PC-9 (cell line): Measurements from ENCODE around the gene QPCT.

ENCODE experiments used
- EZH2 ChIP-seq: fragments of 200-600 bp; sonication (generic); IDR thresholded peaks from 2 replicates; pipeline ENCODE4 v1.8.0; 2017; ENCODE audit warnings: antibody characterized with exemption, low read depth
- TF ChIP-seq, protein P1 (sequence below): fragments of 200-600 bp; sonication (generic); conservative IDR thresholded peaks from 2 replicates; pipeline ENCODE4 v1.6.1; 2017; ENCODE audit warnings: mixed run types, antibody characterized with exemption, mild to moderate bottlenecking, moderate library complexity

DNA sequence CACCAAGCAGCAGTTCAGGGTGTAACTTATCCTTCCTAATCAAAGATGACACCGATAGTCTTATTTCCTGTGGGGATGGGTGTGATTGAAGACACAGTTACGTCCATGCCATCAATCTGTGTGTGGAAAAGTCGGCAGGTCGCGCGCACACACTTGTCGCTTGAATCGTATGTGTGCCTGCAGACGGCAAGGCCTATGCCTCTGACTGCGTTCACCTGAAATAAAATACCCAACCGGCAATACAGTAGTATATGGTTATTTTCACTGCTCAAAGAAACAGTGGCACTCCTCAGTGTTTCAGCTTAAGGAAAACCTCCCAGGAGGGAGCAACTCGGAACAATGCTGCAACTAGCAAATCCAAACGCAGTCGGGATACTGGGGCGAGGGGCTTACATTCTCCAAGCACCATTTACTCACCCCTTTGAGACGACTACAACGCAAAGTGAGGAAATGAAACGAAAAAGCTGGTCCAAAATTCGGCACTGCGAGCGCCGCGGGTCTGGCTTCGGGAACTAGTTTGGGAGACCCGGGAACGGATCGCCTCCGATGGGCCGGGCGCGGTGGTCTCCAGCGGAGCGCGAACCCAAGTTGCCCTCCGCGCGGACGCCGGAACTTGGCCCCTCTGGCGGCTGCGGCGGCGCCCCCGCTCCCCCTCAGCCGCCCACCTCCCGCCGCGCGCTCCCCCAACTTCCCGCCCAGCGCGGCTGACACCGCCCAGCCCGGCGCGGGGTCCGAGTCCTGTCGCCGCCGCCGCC lies 20.5 kb upstream of the QPCT start:
- TF ChIP-seq, protein P1, sequence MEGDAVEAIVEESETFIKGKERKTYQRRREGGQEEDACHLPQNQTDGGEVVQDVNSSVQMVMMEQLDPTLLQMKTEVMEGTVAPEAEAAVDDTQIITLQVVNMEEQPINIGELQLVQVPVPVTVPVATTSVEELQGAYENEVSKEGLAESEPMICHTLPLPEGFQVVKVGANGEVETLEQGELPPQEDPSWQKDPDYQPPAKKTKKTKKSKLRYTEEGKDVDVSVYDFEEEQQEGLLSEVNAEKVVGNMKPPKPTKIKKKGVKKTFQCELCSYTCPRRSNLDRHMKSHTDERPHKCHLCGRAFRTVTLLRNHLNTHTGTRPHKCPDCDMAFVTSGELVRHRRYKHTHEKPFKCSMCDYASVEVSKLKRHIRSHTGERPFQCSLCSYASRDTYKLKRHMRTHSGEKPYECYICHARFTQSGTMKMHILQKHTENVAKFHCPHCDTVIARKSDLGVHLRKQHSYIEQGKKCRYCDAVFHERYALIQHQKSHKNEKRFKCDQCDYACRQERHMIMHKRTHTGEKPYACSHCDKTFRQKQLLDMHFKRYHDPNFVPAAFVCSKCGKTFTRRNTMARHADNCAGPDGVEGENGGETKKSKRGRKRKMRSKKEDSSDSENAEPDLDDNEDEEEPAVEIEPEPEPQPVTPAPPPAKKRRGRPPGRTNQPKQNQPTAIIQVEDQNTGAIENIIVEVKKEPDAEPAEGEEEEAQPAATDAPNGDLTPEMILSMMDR, result no peak
- TF ChIP-seq EZH2, result no peak
